H9 (cell line): ENCODE data around the gene ID4. TPM values are rescaled to one million over a fixed set of nuclear protein-coding genes. Genes with fewer than 3 reads are reported as not detected.

Experiments
- DNase-seq: peaks from one replicate; pipeline ENCODE4 v3.0.0-alpha.2; 2017
- H2AFZ ChIP-seq: one replicate; pipeline ENCODE4 v1.6.1; 2013; ENCODE audit warnings: mild to moderate bottlenecking, low read length, control low read depth, moderate library complexity
- H2AK5ac ChIP-seq: 2 replicates; pipeline ENCODE4 v1.6.1; 2013; ENCODE audit warnings: low read length, control low read depth, mixed read lengths; ENCODE audit not compliant: insufficient read length
- H2BK120ac ChIP-seq: one replicate; pipeline ENCODE4 v1.6.1; 2013; ENCODE audit warnings: low read depth, mild to moderate bottlenecking, low read length, control low read depth, inconsistent platforms; ENCODE audit not compliant: poor library complexity, severe bottlenecking
- H2BK12ac ChIP-seq: 2 replicates; pipeline ENCODE4 v1.6.1; 2013; ENCODE audit warnings: low read length, control low read depth, mixed read lengths, low read depth; ENCODE audit not compliant: insufficient read length
- H2BK15ac ChIP-seq: 2 replicates; pipeline ENCODE4 v1.6.1; 2013; ENCODE audit warnings: low read depth, low read length, control low read depth
- H2BK20ac ChIP-seq: one replicate; pipeline ENCODE4 v1.6.1; 2013; ENCODE audit warnings: low read depth, mild to moderate bottlenecking, low read length, control low read depth, inconsistent platforms; ENCODE audit not compliant: poor library complexity, severe bottlenecking
- H2BK5ac ChIP-seq: 2 replicates; pipeline ENCODE4 v1.6.1; 2013; ENCODE audit warnings: low read length, control low read depth, mixed read lengths; ENCODE audit not compliant: insufficient read length
- H3K14ac ChIP-seq: 2 replicates; pipeline ENCODE4 v1.6.1; 2013; ENCODE audit warnings: low read length, control low read depth; ENCODE audit not compliant: insufficient read depth
- H3K18ac ChIP-seq: 2 replicates; pipeline ENCODE4 v1.6.1; 2013; ENCODE audit warnings: low read depth, mild to moderate bottlenecking, mixed read lengths, low read length, control low read depth; ENCODE audit not compliant: insufficient read length
- H3K23ac ChIP-seq: 2 replicates; pipeline ENCODE4 v1.6.1; 2013; ENCODE audit warnings: low read length, control low read depth, mixed read lengths, low read depth; ENCODE audit not compliant: insufficient read length
- H3K23me2 ChIP-seq: 2 replicates; pipeline ENCODE4 v1.6.1; 2013; ENCODE audit warnings: low read depth, mild to moderate bottlenecking, mixed read lengths, low read length, control low read depth; ENCODE audit not compliant: insufficient read length, poor library complexity, severe bottlenecking
- H3K27ac ChIP-seq: 2 replicates; pipeline ENCODE4 v1.5.1; 2013; ENCODE audit warnings: low read length, control low read depth, mixed read lengths, low read depth; ENCODE audit not compliant: insufficient read length
- H3K27me3 ChIP-seq: 2 replicates; pipeline ENCODE4 v1.6.1; 2013; ENCODE audit warnings: low read length, control low read depth, inconsistent platforms; ENCODE audit not compliant: insufficient read depth
- H3K4ac ChIP-seq: 2 replicates; pipeline ENCODE4 v1.6.1; 2013; ENCODE audit warnings: low read depth, mild to moderate bottlenecking, control low read depth, inconsistent platforms, low read length, moderate library complexity
- H3K4me1 ChIP-seq: 2 replicates; pipeline ENCODE4 v1.6.1; 2013; ENCODE audit warnings: low read length, control low read depth, inconsistent platforms; ENCODE audit not compliant: insufficient read depth
- H3K4me2 ChIP-seq: 2 replicates; pipeline ENCODE4 v1.6.1; 2013; ENCODE audit warnings: low read length, control low read depth, mixed read lengths; ENCODE audit not compliant: insufficient read length, insufficient read depth
- H3K56ac ChIP-seq: 2 replicates; pipeline ENCODE4 v1.6.1; 2013; ENCODE audit warnings: low read depth, mild to moderate bottlenecking, mixed read lengths, low read length, control low read depth; ENCODE audit not compliant: insufficient read length
- H3K79me1 ChIP-seq: 2 replicates; pipeline ENCODE4 v1.6.1; 2013; ENCODE audit warnings: low read depth, mild to moderate bottlenecking, moderate library complexity, low read length, control low read depth, inconsistent platforms; ENCODE audit not compliant: insufficient read depth, poor library complexity, severe bottlenecking
- H3K79me2 ChIP-seq: 2 replicates; pipeline ENCODE4 v1.6.1; 2013; ENCODE audit warnings: low read length, control low read depth, inconsistent platforms; ENCODE audit not compliant: insufficient read depth
- H3K9ac ChIP-seq: 2 replicates; pipeline ENCODE4 v1.6.1; 2013; ENCODE audit warnings: low read length, control low read depth, mixed read lengths; ENCODE audit not compliant: insufficient read length; ENCODE audit errors: extremely low read depth
- H3K9me3 ChIP-seq: one replicate; pipeline ENCODE4 v1.6.1; 2013; ENCODE audit warnings: low read depth, low read length, inconsistent platforms; ENCODE audit not compliant: control insufficient read depth
- H3T11ph ChIP-seq: one replicate; pipeline ENCODE4 v1.6.1; 2013; ENCODE audit warnings: mild to moderate bottlenecking, low read length, control low read depth, inconsistent platforms
- H4K20me1 ChIP-seq: one replicate; pipeline ENCODE4 v1.6.1; 2013; ENCODE audit not compliant: control insufficient read depth, insufficient read length, insufficient read depth
- H4K5ac ChIP-seq: 2 replicates; pipeline ENCODE4 v1.6.1; 2013; ENCODE audit warnings: low read depth, mild to moderate bottlenecking, mixed read lengths, low read length, control low read depth; ENCODE audit not compliant: insufficient read length
- H4K8ac ChIP-seq: replicated peaks from 2 replicates; pipeline ENCODE4 v1.6.1; 2013; ENCODE audit warnings: low read length, control low read depth, mixed read lengths, low read depth; ENCODE audit not compliant: insufficient read length
- H4K91ac ChIP-seq: 2 replicates; pipeline ENCODE4 v1.6.1; 2013; ENCODE audit warnings: low read depth, mild to moderate bottlenecking, moderate library complexity, mixed read lengths, low read length, control low read depth; ENCODE audit not compliant: insufficient read length
- H3K27ac Mint-ChIP-seq, 3 experiments: 2 replicates in 2 of 3; 3 replicates in 1 of 3; pipeline ENCODE4 v1.8.0; 2020 to 2021; ENCODE audit warnings: mixed read lengths in 3 of 3, mild to moderate bottlenecking in 1 of 3, moderate library complexity in 1 of 3
- H3K27me3 Mint-ChIP-seq: 2 replicates; pipeline ENCODE4 v1.8.0; 2021; ENCODE audit warnings: low read depth, mild to moderate bottlenecking, moderate library complexity, mixed read lengths
- H3K36me3 Mint-ChIP-seq, 3 experiments: 2 replicates in 2 of 3; 3 replicates in 1 of 3; pipeline ENCODE4 v1.8.0; 2020 to 2021; ENCODE audit warnings: low read depth in 3 of 3, mixed read lengths in 3 of 3; ENCODE audit not compliant: insufficient read depth in 1 of 3
- H3K4me1 Mint-ChIP-seq, 2 experiments: 2 replicates each; pipeline ENCODE4 v1.8.0; 2020; ENCODE audit warnings: mixed read lengths in 2 of 2
- H3K4me3 Mint-ChIP-seq, 2 experiments: 2 replicates in 1 of 2; 3 replicates in 1 of 2; pipeline ENCODE4 v1.8.0; 2020 to 2021; ENCODE audit warnings: mild to moderate bottlenecking in 2 of 2, mixed read lengths in 2 of 2, moderate library complexity in 1 of 2
- H3K9me3 Mint-ChIP-seq, 2 experiments: 2 replicates in 1 of 2; 3 replicates in 1 of 2; pipeline ENCODE4 v1.8.0; 2020; ENCODE audit warnings: mild to moderate bottlenecking in 2 of 2, mixed read lengths in 2 of 2, moderate library complexity in 1 of 2
- WGBS: extraction: QIAGEN DNeasy Blood & Tissue Kit; methylation state at CpG from one replicate; pipeline ENCODE4 v1.1.7; 2013; ENCODE audit warnings: missing lambda C conversion rate, low lambda C conversion rate, mixed read lengths; ENCODE audit not compliant: insufficient read length; ENCODE audit errors: extremely low coverage; 5-methylcytosine and 5-hydroxymethylcytosine counted together
- total RNA-seq: library from RNA; stranded (reverse); gene quantifications from 2 replicates; pipeline ENCODE4 v1.2.1, GENCODE V29; 2021
- TF ChIP-seq, protein P1 (sequence below): fragments of 200-600 bp; sonication (generic); conservative IDR thresholded peaks from 3 replicates; pipeline ENCODE4 v1.8.0; 2021; ENCODE audit warnings: antibody characterized with exemption, mild to moderate bottlenecking

The ID4 gene
- total RNA-seq, 1 experiment from 2014 or later = 14.0 TPM

- H3K79me2 ChIP-seq = no peaks in the 10 kb centered on the region
- no peak overlapping the region for H3K18ac ChIP-seq
- H4K5ac ChIP-seq = no peak overlapping the region
- H3K56ac ChIP-seq = no peak overlapping the region
- H3K9me3 ChIP-seq = no peaks in the 10 kb centered on the region
- H3K4me1 ChIP-seq = peaks cover 4% of the 10 kb centered on the region; the same call in 1 of the 2 replicates
- H3K27ac Mint-ChIP-seq = no peak overlapping the region
- H2BK15ac ChIP-seq = no peak overlapping the region
- no peak overlapping the region for H2AFZ ChIP-seq
- no peak overlapping the region for H3K4me2 ChIP-seq
- H3K9ac ChIP-seq = no peak overlapping the region
- TF ChIP-seq, protein P1, sequence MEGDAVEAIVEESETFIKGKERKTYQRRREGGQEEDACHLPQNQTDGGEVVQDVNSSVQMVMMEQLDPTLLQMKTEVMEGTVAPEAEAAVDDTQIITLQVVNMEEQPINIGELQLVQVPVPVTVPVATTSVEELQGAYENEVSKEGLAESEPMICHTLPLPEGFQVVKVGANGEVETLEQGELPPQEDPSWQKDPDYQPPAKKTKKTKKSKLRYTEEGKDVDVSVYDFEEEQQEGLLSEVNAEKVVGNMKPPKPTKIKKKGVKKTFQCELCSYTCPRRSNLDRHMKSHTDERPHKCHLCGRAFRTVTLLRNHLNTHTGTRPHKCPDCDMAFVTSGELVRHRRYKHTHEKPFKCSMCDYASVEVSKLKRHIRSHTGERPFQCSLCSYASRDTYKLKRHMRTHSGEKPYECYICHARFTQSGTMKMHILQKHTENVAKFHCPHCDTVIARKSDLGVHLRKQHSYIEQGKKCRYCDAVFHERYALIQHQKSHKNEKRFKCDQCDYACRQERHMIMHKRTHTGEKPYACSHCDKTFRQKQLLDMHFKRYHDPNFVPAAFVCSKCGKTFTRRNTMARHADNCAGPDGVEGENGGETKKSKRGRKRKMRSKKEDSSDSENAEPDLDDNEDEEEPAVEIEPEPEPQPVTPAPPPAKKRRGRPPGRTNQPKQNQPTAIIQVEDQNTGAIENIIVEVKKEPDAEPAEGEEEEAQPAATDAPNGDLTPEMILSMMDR = no peak
- H3K27me3 ChIP-seq = no peaks in the 10 kb centered on the region
- no peaks in the 10 kb centered on the region for H3K79me1 ChIP-seq
- H2BK12ac ChIP-seq = no peak overlapping the region
- H3K36me3 Mint-ChIP-seq = no peaks in the 10 kb centered on the region
- H3K23ac ChIP-seq = no peak overlapping the region
- H3K4me3 Mint-ChIP-seq = no peak overlapping the region
- WGBS = no CpG with 5 or more reads among the region's 3 CpGs
- H4K8ac ChIP-seq = no peak overlapping the region
- no peak overlapping the region for H4K91ac ChIP-seq
- no peak overlapping the region for H2AK5ac ChIP-seq
- H2BK120ac ChIP-seq = no peak overlapping the region
- H3K4me1 Mint-ChIP-seq = peaks cover 14 to 16% of the 10 kb centered on the region in 2 experiments
- H3T11ph ChIP-seq = no peak overlapping the region
- H3K23me2 ChIP-seq = no peaks in the 10 kb centered on the region
- no peak overlapping the region for H2BK5ac ChIP-seq
- H2BK20ac ChIP-seq = no peak overlapping the region
- no peak overlapping the region for H3K4ac ChIP-seq
- H3K9me3 Mint-ChIP-seq = no peaks in the 10 kb centered on the region
- no peak overlapping the region for H3K27ac ChIP-seq
- no peaks in the 10 kb centered on the region for H3K27me3 Mint-ChIP-seq
- no peaks in the 10 kb centered on the region for H4K20me1 ChIP-seq
- no peak for DNase-seq
- H3K14ac ChIP-seq = no peak overlapping the region
These were observed 12.0 kb downstream of the ID4 start for GRCh38 chr6:19849196-19849595.
